Effector CD8-positive, alpha-beta T cell (primary cell): ENCODE measurements around the gene ARHGEF10L.
"Not testable (repeated sequence)": the region's sequence is repeated elsewhere in the genome, so short reads cannot be mapped to it uniquely, and the experiment has no call there.

Experiments used
- DNase-seq: peaks from one replicate; lab custom pipeline; 2025; lab: John Stamatoyannopoulos, UW
- total RNA-seq, 4 experiments: gene quantifications; one replicate each; lab custom pipeline; 2026; lab: John Stamatoyannopoulos, UW

Gene ARHGEF10L
- total RNA-seq, result 0 to 0.36 (median 0.15) reads per million in 4 experiments

- DNase-seq, result no peak
These were observed at the start of gene ARHGEF10L for GRCh38 chr1:17539477-17540254. Gene ARHGEF10L, plus strand, starts transcription at chr1:17539698. Its CDS starts 40,898 bp downstream, at chr1:17580596.

GRCh38 chr1:17489768-17490417 is 49.6 kb upstream of the ARHGEF10L start:
- not testable (repeated sequence) for DNase-seq

- DNase-seq, result not testable (repeated sequence)
These were observed 48.8 kb upstream of the ARHGEF10L start for GRCh38 chr1:17490667-17491066.

- DNase-seq, result peak; percentile 34
These were observed 45.3 kb upstream of the ARHGEF10L start for GRCh38 chr1:17494114-17494729.

GRCh38 chr1:17496419-17496818 is 43.1 kb upstream of the ARHGEF10L start:
- DNase-seq, result no peak

- DNase-seq, result no peak
These were observed 41.3 kb upstream of the ARHGEF10L start for GRCh38 chr1:17498214-17498613.

- peak; percentile 5 for DNase-seq
These were observed 37.1 kb upstream of the ARHGEF10L start for GRCh38 chr1:17502326-17502778.

GRCh38 chr1:17503146-17503545 is 36.4 kb upstream of the ARHGEF10L start:
- no peak for DNase-seq

GRCh38 chr1:17507200-17507599 is 32.3 kb upstream of the ARHGEF10L start:
- DNase-seq, result not testable (repeated sequence)

GRCh38 chr1:17507915-17508314 is 31.6 kb upstream of the ARHGEF10L start:
- no peak for DNase-seq

GRCh38 chr1:17509363-17509762 is 30.1 kb upstream of the ARHGEF10L start:
- no peak for DNase-seq

- no peak for DNase-seq
These were observed 29.4 kb upstream of the ARHGEF10L start for GRCh38 chr1:17510138-17510537.

GRCh38 chr1:17511188-17511587 is 28.3 kb upstream of the ARHGEF10L start:
- no peak for DNase-seq

- DNase-seq, result no peak
These were observed 26.4 kb upstream of the ARHGEF10L start for GRCh38 chr1:17513131-17513530.

GRCh38 chr1:17514776-17515175 is 24.7 kb upstream of the ARHGEF10L start:
- DNase-seq, result no peak

GRCh38 chr1:17515902-17516301 is 23.6 kb upstream of the ARHGEF10L start:
- no peak for DNase-seq

GRCh38 chr1:17516303-17517214 is 22.9 kb upstream of the ARHGEF10L start:
- DNase-seq, result no peak

GRCh38 chr1:17520041-17520440 is 19.5 kb upstream of the ARHGEF10L start:
- no peak for DNase-seq

GRCh38 chr1:17520473-17521319 is 18.8 kb upstream of the ARHGEF10L start:
- no peak for DNase-seq

GRCh38 chr1:17521946-17522612 is 17.4 kb upstream of the ARHGEF10L start:
- no peak for DNase-seq
